GM19023 (cell line): Measurements from ENCODE around the gene ZNRF1.
"Not testable (repeated sequence)": the region's sequence is repeated elsewhere in the genome, so short reads cannot be mapped to it uniquely, and the experiment has no call there.

Experiments used
- ATAC-seq: cut with Tn5 transposase; IDR thresholded peaks from one replicate; pipeline ENCODE4 v1.9.1; 2021; ENCODE audit warnings: mild to moderate bottlenecking, moderate library complexity; ENCODE audit not compliant: unreplicated experiment

The ZNRF1 gene

GRCh38 chr16:75026239-75026891, 27.5 kb downstream of the ZNRF1 start:
- not testable (repeated sequence) for ATAC-seq

DNA sequence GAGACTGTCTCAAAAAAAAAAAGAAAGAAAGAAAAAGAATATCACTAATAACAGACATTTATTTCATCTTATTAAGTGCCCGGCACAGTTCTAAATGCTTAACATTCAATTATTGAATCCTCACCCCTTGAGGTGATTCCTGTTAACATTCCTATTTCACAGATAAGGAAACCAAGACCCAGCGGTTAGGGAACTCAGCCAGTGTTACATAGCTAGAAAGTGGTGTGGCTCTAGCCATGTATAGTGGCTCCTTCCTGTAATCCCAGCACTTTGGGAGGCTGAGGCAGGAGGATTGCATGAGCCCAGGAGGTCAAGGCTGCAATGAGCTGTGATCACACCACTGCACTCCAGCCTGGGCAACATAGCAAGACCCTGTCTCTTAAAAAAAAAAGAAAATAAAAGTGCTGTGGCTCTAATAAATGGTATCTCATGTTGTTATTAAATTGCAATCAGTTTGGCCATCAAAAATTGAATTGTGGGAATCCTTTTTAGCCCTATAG, 28.1 kb downstream of the ZNRF1 start:
- ATAC-seq: no peak

- ATAC-seq: no peak
These were observed 28.9 kb downstream of the ZNRF1 start for GRCh38 chr16:75027520-75028300.

GRCh38 chr16:75028544-75029135, 29.8 kb downstream of the ZNRF1 start:
- ATAC-seq: no peak

DNA sequence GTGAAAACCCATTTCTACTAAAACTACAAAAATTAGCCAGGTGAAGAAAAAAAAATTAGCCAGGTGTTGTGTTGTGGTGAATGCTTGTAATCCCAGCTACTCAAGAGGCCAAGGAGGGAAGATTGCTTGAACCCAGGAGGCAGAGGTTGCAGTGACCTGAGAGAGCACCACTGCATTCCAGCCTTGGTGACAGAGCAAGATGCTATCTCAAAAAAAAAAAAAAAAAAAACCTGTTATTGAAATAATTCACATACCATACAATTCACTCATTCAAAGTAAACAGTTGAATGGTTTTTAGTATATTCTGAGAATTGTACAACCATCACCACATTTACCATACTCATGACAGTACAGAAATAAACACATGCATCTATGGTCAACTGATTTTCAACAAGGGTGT, 31.0 kb downstream of the ZNRF1 start:
- ATAC-seq: no peak

DNA sequence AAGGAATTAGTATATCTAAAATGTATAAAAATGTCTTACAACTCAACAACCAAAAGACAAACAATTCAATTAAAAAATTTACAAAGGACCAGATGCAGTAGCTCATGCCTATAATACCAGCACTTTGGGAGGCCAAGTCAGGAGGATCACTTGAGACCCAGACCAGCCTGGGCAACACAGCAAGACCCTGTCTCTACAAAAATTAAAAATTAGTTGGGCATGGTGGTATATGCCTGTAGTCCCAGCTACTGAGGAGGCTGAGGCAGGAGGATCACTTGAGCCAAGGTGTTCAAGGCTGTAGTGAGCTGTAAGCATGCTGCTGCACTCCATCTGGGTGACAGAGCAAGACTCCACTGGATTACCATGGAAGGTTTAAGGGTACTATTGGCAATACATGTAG, 33.8 kb downstream of the ZNRF1 start:
- no peak for ATAC-seq

GRCh38 chr16:75035410-75035968, 36.7 kb downstream of the ZNRF1 start:
- ATAC-seq: no peak

GRCh38 chr16:75038036-75038858, 39.4 kb downstream of the ZNRF1 start:
- no peak for ATAC-seq

GRCh38 chr16:75039941-75040340, 41.1 kb downstream of the ZNRF1 start:
- no peak for ATAC-seq

GRCh38 chr16:75042426-75043174, 43.8 kb downstream of the ZNRF1 start:
- ATAC-seq: peak; percentile 22

GRCh38 chr16:75043175-75043895, 44.5 kb downstream of the ZNRF1 start:
- ATAC-seq: peak; percentile 64

- ATAC-seq: no peak
These were observed 46.1 kb downstream of the ZNRF1 start for GRCh38 chr16:75044800-75045361.

GRCh38 chr16:75045424-75045823, 46.6 kb downstream of the ZNRF1 start:
- no peak for ATAC-seq

DNA sequence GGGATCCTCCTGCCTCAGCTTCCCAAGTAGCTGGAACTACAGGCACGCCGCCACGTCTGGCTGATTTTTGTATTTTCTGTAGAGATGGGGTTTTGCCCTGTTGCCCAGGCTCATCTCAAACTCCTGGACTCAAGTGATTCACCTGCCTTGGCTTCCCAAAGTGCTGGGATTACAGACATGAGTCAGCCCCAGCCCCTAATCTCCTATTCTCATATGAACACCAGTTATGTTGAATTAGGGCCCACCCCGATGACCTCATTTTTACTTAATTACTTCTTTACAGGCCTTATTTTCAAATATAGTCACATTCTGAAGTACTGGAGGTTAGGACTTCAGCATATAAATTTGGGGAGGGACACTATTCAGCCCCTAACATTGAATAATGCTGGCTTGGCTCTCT, 49.2 kb downstream of the ZNRF1 start:
- ATAC-seq: no peak

DNA sequence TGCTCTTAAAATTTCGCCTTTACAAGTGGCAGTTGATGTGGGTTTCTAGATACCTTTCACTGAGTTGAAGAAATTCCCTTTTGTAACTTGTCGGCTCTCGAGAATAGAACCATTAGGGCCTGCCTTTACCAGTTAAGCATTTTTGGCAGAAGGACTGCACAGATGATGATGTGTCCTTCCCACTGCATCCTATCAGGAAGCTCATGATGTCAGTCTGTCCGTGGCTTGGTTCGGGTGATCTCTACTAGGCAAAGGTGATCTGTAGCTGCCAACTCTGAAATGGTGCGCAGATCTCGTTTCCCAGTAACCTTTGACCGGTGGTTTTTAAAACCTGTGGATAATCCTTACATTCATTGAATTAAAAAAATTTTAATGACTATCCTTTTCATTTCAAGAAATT, 49.7 kb downstream of the ZNRF1 start:
- ATAC-seq: no peak

GRCh38 chr16:75052481-75053202, 53.8 kb downstream of the ZNRF1 start:
- ATAC-seq: no peak

DNA sequence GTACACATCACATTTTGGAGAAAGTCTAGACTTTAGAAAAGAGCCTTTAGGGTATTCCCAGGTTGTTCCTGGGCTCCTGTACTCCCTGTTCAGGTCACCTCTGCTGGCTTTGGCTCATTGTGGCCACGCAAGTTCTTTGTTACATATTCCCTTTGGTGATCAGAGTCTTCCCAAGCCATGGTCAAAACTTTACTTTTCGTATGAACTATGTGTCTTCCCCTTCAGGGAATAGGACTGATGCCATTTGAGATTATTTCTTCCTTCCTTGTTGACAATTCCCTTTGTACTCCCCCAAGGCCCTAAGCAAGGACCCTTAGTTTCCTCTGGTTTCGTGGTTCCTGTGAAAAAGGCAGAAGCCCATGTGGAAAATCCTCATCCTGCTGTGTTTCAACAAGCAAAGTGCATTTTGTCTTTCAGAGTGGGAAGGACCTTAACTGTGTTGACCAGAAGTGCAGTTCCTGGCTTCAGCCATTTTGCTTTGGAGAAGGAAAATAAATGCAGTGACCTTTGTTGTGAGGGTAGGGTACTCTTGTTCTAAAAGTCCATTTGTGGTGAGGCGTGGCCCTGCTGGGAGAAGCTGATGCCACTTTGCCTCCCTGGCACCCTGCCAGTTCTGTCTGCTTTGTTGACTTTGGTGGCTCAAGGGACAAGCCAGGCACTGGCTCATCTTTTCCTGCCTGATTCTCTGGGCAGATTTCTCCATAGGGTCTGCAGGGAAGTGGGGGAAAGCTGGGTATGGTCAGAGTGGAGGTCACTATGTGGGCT, 55.1 kb downstream of the ZNRF1 start:
- no peak for ATAC-seq

DNA sequence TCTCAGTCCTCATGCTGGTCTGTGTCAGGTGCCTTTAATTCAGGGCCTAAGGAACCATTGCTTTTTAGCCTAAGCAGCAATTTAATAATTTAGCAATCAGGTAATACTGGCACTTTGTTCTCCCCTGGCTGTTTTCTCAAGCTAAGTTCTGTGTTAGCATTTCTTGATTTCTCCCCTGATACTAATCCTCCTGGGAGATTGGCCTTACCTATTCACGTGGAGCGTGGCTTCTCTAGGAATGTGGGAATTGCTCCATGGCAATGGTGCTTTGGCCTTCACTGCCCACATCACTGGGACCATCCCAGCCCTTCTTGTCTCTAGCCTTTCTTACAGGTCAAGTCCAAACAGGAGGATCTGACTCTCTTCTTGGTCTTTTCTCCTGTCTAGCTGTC, 55.7 kb downstream of the ZNRF1 start:
- ATAC-seq: no peak
